Stimulated activated naive CD8-positive, alpha-beta T cell treated with anti-CD3 and anti-CD28 coated beads, Interleukin-15, amount 100 ng/mL, for 72 hours (primary cell): ENCODE data around the gene TCTN1.
"Not testable (repeated sequence)": the region's sequence is repeated elsewhere in the genome, so short reads cannot be mapped to it uniquely, and the experiment has no call there.

Experiments used
- ATAC-seq: fragments of 150-1000 bp; cut with Tn5 transposase; 2 replicates; pipeline ENCODE4 v1.10.0; 2021; ENCODE audit warnings: mild to moderate bottlenecking, moderate library complexity
- DNase-seq, 2 donors: peaks; one replicate each; pipeline ENCODE4 v3.0.0; 2021 to 2022
- H3K27ac Mint-ChIP-seq, 2 donors: one replicate each; pipeline ENCODE4 v1.8.0; 2022; ENCODE audit warnings: mild to moderate bottlenecking in 2 of 2, mixed read lengths in 2 of 2, moderate library complexity in 2 of 2
- H3K27me3 Mint-ChIP-seq: one replicate; pipeline ENCODE4 v1.8.0; 2022; ENCODE audit warnings: mixed read lengths
- H3K4me1 Mint-ChIP-seq: one replicate; pipeline ENCODE4 v1.8.0; 2022; ENCODE audit warnings: mild to moderate bottlenecking, mixed read lengths
- H3K4me3 Mint-ChIP-seq, 2 donors: one replicate each; pipeline ENCODE4 v1.8.0; 2022; ENCODE audit warnings: mild to moderate bottlenecking in 2 of 2, mixed read lengths in 2 of 2, moderate library complexity in 1 of 2
- H3K9me3 Mint-ChIP-seq, 2 donors: one replicate each; pipeline ENCODE4 v1.8.0; 2022; ENCODE audit warnings: mixed read lengths in 2 of 2

TCTN1 gene

DNA sequence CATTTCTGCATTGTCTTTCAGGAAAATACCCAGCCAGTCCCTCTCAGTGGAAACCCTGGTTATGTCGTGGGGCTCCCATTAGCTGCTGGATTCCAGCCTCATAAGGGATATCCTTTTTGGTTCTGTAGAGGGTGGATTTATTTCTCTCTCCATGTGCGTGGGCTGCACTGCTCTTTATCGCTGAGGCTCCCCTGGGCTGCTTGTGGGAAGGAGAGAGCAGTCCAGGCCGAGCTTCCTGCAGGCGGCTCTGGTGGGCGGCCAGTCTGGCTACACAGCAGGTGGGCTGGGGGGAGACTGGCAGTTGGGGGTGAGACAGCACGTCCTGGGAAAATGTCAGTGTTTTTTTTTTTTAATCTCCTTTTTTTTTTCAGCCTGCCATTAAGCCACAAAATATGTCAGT, 27.6 kb downstream of the TCTN1 start:
- ATAC-seq (no peak), DNase-seq (no peak)
- peaks cover 70% of the 10 kb centered on the region for H3K4me1 Mint-ChIP-seq

DNA sequence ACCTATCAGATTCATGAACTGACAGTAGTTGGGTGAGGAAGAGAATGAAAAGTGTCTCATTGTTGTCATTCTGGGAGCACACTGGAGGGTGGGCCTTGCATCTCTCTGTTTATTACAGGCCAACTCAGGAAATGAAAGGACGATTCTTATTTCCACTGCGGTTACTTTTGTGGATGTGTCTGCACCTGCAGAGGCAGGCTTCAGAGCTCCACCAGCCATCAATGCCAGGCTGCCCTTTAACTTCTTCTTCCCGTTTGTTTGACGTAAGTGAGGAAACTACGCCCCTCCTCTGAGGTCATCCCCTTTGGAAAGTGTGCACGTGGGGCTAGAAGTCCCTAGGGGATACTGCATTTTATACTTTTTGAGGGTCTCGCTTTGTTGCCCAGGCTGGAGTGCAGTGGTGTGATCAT, 33.7 kb downstream of the TCTN1 start:
- Mint-ChIP-seq H3K4me1 (peaks cover 64% of the 10 kb centered on the region), H3K9me3 (no peaks in the 10 kb centered on the region), H3K4me3 (peak overlapping the region; percentile 51 to 56), H3K27me3 (no peaks in the 10 kb centered on the region), H3K27ac (peak overlapping the region; percentile 19 to 75)
- DNase-seq (peak in 1 of 2 donors; percentile 21), ATAC-seq (peak; percentile 93)

More for the DNA sequence above, 27.6 kb downstream of the TCTN1 start:
- Mint-ChIP-seq H3K27ac (no peak overlapping the region), H3K4me3 (no peak overlapping the region), H3K27me3 (no peaks in the 10 kb centered on the region), H3K9me3 (no peaks in the 10 kb centered on the region)

DNA sequence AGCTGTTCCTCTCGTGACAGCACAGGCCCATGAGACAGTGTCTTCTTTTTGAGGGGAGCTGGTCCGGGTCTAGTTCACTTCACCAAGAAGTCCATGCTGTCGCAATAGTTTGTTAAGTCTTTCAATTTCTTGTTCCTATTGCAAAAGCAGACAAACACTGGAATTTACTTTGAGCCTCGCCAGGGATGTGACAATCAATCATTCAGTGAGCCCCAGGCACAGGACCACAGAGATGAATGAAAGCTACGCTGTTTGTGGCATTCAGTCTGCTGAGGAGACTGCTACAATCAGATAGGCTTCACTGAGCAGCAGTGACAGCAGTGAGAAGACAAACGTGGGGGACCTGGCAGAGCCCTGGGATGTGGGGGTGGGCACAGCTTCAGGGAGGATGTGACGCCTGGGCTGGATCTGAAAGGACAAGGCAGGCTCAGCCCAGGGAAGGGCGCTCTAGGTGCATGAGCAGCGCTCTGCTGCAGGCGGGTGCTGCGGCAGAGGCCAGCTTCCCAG, 35.5 kb downstream of the TCTN1 start:
- Mint-ChIP-seq H3K4me1 (peaks cover 49% of the 10 kb centered on the region), H3K9me3 (no peaks in the 10 kb centered on the region), H3K27ac (no peak overlapping the region), H3K27me3 (no peaks in the 10 kb centered on the region), H3K4me3 (no peak overlapping the region)
- DNase-seq (no peak), ATAC-seq (no peak)

DNA sequence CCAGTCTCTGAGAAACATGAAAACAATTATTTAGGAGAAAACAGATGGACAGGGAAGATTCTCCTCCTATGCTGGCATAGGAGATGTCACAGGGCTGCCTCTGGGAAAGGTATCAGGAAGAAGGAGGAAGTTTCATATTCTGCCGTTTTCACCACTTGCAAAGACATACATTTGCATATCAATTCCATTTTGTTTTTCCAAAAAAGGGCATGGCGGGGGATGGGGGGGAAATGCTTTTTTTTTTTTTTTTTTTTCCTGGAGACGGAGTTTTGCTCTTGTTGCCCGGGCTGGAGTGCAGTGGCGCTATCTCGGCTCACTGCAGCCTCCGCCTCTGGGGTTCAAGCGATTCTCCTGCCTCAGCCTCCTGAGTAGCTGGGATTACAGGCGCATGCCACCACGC, 40.3 kb downstream of the TCTN1 start:
- ATAC-seq, H3K27ac Mint-ChIP-seq, H3K27me3 Mint-ChIP-seq, DNase-seq, H3K9me3 Mint-ChIP-seq, H3K4me3 Mint-ChIP-seq: not testable (repeated sequence)
- H3K4me1 Mint-ChIP-seq = peaks cover 51% of the 10 kb centered on the region

DNA sequence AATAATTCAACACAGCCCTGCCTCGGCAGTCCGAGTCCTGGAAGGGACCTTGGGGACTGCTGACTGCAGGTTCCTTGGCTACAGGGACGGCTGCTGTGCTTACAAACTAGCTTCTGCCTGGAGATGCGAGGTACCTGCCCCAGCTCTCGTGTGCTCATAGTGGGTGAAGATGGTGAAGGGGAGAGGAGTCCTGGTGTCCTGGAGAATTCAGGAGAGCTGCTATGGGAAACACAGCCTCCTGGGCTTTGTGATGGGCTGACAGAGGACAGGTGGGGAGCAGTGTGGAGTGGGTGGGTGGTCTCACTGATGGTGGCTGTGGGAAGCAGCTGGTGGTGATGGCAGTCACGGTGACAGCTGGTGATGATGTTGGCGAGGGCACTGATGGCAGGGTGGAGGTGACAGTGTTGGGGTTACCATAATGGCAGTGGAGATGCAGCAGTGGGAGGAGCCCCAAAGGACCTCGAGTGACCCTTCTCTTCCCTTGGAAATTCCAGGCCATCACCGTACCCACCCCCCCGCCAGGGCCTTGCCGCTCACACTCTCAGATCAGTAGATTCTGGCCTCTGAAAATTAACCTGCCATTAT, 42.2 kb downstream of the TCTN1 start:
- peak overlapping the region in 1 of 2 donors; percentile 4 for H3K27ac Mint-ChIP-seq
- ATAC-seq (no peak), DNase-seq (no peak)
- H3K9me3 Mint-ChIP-seq = no peaks in the 10 kb centered on the region
- no peaks in the 10 kb centered on the region for H3K27me3 Mint-ChIP-seq
- peaks cover 63% of the 10 kb centered on the region for H3K4me1 Mint-ChIP-seq
- no peak overlapping the region for H3K4me3 Mint-ChIP-seq

DNA sequence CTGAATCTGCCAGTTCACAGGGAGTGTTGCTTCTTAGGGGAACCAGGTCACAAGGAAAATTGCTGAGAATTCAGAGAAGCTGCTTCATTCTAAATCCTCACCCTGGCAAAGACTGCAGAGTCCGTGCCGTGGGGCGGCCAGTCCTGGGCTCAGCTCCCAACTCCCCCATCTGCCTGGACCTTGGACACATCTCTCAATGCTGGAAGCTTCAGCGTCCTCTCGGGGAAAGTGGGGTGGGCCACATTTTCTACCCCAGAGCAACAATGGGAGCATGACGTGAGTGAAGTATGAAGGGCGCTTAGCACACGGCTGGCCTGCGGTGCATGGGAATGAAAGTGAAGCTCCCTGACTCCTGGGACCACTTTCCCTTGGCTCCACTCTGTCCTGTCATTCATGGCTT, 43.8 kb downstream of the TCTN1 start:
- Mint-ChIP-seq H3K4me1 (peaks cover 72% of the 10 kb centered on the region), H3K27me3 (no peaks in the 10 kb centered on the region), H3K9me3 (no peaks in the 10 kb centered on the region), H3K4me3 (peak overlapping the region in 1 of 2 donors; percentile 99), H3K27ac (peak overlapping the region in 1 of 2 donors; percentile 88)
- no peak for DNase-seq
- no peak for ATAC-seq

DNA sequence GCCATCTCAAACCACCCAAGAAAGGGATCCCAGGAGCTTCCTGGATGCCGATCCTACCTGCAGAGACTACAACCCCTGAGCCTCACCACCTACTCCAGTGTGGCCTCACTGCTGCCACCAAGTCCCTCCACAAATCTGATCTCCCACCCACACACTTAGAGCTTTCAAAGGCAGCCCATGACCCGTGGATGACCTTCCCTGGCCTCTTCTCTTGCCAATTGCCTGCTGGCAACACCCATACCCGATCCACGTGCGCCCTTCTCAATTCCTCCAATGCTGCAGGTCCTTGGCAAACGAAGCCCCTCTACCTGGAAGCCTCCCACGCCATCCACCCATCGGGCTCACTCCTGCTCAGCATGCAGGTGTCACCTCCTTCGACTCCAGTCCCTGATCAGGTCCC, 44.3 kb downstream of the TCTN1 start:
- DNase-seq = no peak
- ATAC-seq = no peak
- peak overlapping the region in 1 of 2 donors; percentile 2 for H3K27ac Mint-ChIP-seq
- peak overlapping the region; percentile 86 to 99 for H3K4me3 Mint-ChIP-seq
- H3K9me3 Mint-ChIP-seq = no peaks in the 10 kb centered on the region
- peaks cover 76% of the 10 kb centered on the region for H3K4me1 Mint-ChIP-seq
- H3K27me3 Mint-ChIP-seq = no peaks in the 10 kb centered on the region

DNA sequence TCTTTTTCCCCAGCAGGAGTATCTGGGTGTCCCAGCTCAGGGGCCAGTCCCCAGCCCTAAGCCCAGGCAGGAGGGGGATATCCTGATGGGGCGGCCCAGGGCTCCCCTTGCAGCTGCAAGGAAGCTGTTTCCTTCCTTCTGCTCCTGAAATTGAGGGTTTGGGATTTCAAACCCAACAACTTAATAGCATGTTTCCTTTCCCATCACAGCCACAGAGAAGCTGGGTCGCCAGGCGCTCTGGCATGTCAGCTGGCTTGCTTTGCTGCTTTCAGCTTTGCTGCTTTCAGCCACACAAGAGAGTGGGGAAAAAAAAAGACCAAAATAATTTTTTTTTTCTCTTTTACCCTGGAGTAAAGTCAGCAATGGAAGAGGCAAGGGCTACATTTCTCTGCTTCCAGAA, 44.9 kb downstream of the TCTN1 start:
- H3K4me1 Mint-ChIP-seq = peaks cover 76% of the 10 kb centered on the region
- H3K27ac Mint-ChIP-seq = peak overlapping the region; percentile 33 to 36
- H3K4me3 Mint-ChIP-seq = peak overlapping the region; percentile 86 to 99

DNA sequence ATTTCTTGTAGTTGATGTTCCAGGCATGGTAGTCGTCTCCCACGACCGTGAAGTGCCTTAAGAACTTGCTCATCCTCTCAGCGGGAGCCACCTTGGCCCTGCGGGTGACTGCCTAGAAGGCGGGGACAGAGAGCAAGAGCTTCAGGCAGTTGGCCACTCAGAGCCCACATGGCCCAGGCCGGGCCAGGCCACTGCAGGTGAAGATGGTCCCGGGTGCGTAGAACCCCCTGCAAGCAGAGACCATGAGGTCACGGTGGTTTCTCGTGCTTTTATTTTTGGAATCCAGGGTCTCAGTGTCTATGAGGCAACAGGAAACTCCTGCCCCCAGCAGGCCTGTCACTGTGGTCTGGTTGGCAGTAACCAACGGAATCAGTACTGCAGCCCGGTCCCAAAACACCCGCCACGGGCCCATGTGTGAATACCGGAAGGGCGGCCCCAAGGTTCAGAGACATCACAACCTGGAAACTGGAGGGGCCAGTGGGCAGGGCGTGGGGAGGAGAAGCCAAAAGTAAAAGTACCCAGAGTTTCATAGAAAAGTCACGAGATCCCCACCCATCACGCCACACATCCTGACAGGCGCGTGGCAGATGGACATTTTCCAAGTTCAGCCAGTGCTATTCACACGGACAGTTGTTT, 47.5 kb downstream of the TCTN1 start:
- H3K27ac Mint-ChIP-seq = peak overlapping the region; percentile 89 to 99
- H3K9me3 Mint-ChIP-seq = peaks cover 7 to 15% of the 10 kb centered on the region in 2 donors
- ATAC-seq (peak; percentile 97), DNase-seq (peak; percentile 68 to 91)
- no peaks in the 10 kb centered on the region for H3K27me3 Mint-ChIP-seq
- H3K4me1 Mint-ChIP-seq = peaks cover 61% of the 10 kb centered on the region
- H3K4me3 Mint-ChIP-seq = peak overlapping the region; percentile 86 to 99

More for the DNA sequence above, 44.9 kb downstream of the TCTN1 start:
- no peaks in the 10 kb centered on the region for H3K27me3 Mint-ChIP-seq
- ATAC-seq (no peak), DNase-seq (no peak)
- H3K9me3 Mint-ChIP-seq = no peaks in the 10 kb centered on the region

DNA sequence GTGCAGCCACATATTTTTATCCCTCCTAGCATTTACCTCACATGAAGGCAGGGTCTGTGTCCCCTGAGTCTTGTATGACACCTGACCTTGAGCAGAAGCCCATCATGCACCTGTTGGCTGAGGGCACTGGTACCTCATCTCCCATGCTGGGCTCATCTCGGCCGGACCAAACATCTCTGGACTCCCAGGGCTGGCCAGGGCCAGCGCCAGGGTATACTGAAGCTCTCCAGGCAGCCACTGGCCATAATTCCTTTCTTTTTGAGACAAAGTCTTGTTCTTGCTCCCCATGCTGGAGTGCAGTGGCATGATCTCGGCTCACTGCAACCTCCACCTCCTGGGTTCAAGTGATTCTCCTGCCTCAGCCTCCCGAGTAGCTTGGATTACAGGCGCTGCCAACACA, 53.0 kb downstream of the TCTN1 start:
- Mint-ChIP-seq H3K27ac (peak overlapping the region in 1 of 2 donors; percentile 21), H3K9me3 (peaks cover 7 to 21% of the 10 kb centered on the region in 2 donors)

DNA sequence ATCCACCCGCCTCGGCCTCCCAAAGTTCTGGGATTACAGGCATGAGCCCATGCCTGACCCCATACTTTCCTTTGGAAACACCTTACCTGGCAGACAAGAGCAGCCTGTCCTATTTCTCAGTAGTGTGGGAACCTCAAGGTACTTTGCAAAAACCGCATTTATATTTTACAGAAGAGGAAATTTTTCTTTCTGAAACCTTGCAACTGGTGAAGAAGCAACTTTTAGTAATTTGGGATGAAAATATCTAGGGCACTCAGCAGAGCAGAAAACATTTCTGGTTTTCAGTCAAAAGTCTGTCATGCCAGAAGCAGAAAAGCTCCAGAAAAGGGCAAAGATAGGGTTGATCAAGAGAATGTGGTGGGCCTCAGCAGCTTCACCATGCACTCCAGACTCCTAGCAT, 53.7 kb downstream of the TCTN1 start:
- ATAC-seq = no peak
- Mint-ChIP-seq H3K27ac (peak overlapping the region in 1 of 2 donors; percentile 19), H3K4me3 (no peak overlapping the region), H3K9me3 (peaks cover 7 to 21% of the 10 kb centered on the region in 2 donors), H3K4me1 (peaks cover 55% of the 10 kb centered on the region), H3K27me3 (no peaks in the 10 kb centered on the region)
- DNase-seq = no peak

More for the DNA sequence above, 53.0 kb downstream of the TCTN1 start:
- Mint-ChIP-seq H3K4me1 (peaks cover 55% of the 10 kb centered on the region), H3K27me3 (no peaks in the 10 kb centered on the region), H3K4me3 (no peak overlapping the region)
- DNase-seq (no peak), ATAC-seq (no peak)

DNA sequence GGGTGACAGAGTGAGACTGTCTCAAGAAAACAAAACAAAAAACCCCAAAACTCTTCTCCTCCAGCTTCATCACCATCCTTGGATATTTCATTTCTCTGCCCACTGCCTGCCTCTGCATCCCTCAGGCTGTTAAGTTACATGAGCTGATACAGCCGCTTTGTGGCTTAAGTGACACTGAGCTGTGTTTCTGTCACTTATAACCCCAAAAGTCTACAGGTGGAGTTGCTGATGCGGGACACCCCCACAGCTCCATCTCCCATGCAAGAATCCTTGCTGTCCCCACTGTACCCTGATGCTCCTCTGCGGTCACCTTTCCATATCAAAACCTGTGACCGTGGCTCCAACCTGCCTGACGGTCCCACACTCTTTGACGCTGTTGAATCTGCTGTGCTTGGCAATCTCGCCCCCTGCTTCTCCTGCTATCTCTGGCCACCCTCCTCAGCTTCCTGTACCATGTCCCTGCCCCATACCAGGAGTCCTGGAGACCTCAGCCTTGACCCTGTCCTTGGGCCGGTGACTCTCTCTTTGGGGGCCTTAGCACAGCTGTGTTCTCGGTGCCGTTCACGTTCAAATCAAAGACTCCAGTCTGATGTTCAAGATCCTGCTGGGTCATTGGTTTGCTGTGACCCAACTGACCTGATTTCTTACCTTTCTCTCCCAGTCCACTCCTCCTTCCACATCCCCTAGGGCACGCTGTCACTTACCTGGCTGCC, 54.7 kb downstream of the TCTN1 start:
- no peak for ATAC-seq
- Mint-ChIP-seq H3K27ac (peak overlapping the region; percentile 87 to 94), H3K9me3 (peaks cover 7 to 21% of the 10 kb centered on the region in 2 donors), H3K4me1 (peaks cover 60% of the 10 kb centered on the region), H3K27me3 (no peaks in the 10 kb centered on the region), H3K4me3 (peak overlapping the region; percentile 37 to 62)
- DNase-seq = no peak

DNA sequence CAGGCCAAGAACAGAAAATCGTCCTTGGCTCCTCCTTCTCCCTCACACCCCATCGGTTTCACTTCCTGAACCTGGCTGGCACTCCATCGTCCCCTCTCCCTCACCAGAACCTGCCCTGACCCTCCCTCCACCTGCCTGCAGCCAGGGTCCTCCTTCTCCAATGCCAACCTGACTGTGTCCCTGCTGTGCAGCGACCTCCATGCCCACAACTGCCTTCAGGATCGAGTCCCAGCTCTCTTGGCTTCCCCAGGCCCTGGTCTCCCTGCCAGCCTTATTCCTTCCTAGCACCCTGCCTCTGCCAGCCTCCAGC, 55.2 kb downstream of the TCTN1 start:
- peaks cover 7 to 21% of the 10 kb centered on the region in 2 donors for H3K9me3 Mint-ChIP-seq
- ATAC-seq (peak; percentile 34), DNase-seq (no peak)
- peak overlapping the region; percentile 37 to 62 for H3K4me3 Mint-ChIP-seq
- H3K4me1 Mint-ChIP-seq = peaks cover 65% of the 10 kb centered on the region
- H3K27ac Mint-ChIP-seq = peak overlapping the region; percentile 87 to 94
- H3K27me3 Mint-ChIP-seq = no peaks in the 10 kb centered on the region

DNA sequence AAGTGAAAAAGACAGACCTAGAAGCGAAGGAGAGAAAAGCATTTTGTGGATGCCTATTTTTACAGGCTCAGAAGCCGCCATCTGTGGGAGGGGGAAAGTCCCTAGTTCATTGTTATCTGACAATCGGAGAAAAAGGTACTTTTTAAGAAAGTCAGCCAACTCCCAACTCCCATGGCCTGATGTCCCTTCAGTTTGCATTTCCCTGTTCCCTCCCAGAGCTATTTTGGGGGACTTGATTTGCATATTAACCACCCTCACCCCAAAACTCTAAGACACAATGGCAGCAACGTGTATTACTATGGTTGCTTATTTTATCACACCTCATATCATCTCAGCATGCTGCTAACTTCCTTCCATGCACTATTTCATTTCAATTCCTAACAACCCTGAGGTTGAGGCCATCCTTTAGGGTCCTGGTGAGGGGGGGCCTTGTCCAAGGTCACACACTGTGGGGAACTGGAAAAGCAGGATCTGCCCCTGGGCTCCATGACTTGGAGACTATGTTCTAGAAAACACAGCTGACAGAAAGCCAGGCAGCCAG, 56.3 kb downstream of the TCTN1 start:
- peak overlapping the region; percentile 37 to 62 for H3K4me3 Mint-ChIP-seq
- DNase-seq (peak in 1 of 2 donors; percentile 30), ATAC-seq (peak; percentile 51)

DNA sequence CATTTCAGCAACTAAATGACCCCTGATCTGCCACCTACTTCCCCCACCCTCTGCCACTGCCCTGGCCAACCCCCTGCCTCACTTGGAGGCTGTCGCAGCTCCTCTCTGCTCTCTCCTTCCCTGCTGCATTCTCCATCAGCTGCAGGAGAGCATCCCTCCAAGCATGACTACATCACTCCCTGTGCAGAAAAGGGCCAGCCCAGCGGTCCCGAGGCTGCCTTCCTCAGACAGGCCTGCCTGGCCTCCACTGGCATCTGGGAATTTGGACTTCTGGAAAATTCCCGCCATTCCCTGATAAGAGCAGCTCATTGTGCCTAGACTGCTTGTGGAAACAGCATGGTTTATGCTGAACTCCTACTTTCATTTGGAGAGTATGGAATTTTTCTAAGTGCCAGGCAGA, 62.2 kb downstream of the TCTN1 start:
- DNase-seq = no peak
- peaks cover 4 to 8% of the 10 kb centered on the region in 2 donors for H3K9me3 Mint-ChIP-seq
- H3K27me3 Mint-ChIP-seq = no peaks in the 10 kb centered on the region
- no peak for ATAC-seq
- peaks cover 82% of the 10 kb centered on the region for H3K4me1 Mint-ChIP-seq
- H3K4me3 Mint-ChIP-seq = no peak overlapping the region
- H3K27ac Mint-ChIP-seq = peak overlapping the region in 1 of 2 donors; percentile 96

More for the DNA sequence above, 56.3 kb downstream of the TCTN1 start:
- H3K9me3 Mint-ChIP-seq = peaks cover 4 to 18% of the 10 kb centered on the region in 2 donors
- H3K27ac Mint-ChIP-seq = peak overlapping the region; percentile 87 to 89
- H3K4me1 Mint-ChIP-seq = peaks cover 73% of the 10 kb centered on the region
- H3K27me3 Mint-ChIP-seq = no peaks in the 10 kb centered on the region
